Fibroblast of lung (primary cell): ENCODE data around the gene BTBD17. TPM values are rescaled to one million over a fixed set of nuclear protein-coding genes. Genes with fewer than 3 reads are reported as not detected.

ENCODE experiments used
- DNase-seq, 2 donors: peaks; one replicate each; pipeline versions ENCODE4 v3.0.0 to v3.0.0-alpha.2; 2010; ENCODE audit warnings: low read depth in 2 of 2
- H2AFZ ChIP-seq: 2 replicates; pipeline ENCODE4 v1.5.1; 2012; ENCODE audit warnings: low read length, control low read depth, inconsistent platforms
- H3K27ac ChIP-seq: 2 replicates; pipeline ENCODE4 v1.5.1; 2011; ENCODE audit warnings: low read length, control low read depth; ENCODE audit not compliant: insufficient read depth
- H3K27me3 ChIP-seq: 2 replicates; pipeline ENCODE4 v1.5.1; 2011; ENCODE audit warnings: mild to moderate bottlenecking, low read length; ENCODE audit not compliant: control insufficient read depth, insufficient read depth
- H3K36me3 ChIP-seq: 2 replicates; pipeline ENCODE4 v1.5.1; 2011; ENCODE audit warnings: low read length; ENCODE audit not compliant: control insufficient read depth, insufficient read depth
- H3K4me1 ChIP-seq: 2 replicates; pipeline ENCODE4 v1.5.1; 2011; ENCODE audit warnings: low read length; ENCODE audit not compliant: control insufficient read depth, insufficient read depth; ENCODE audit errors: extremely low read depth
- H3K4me2 ChIP-seq: 2 replicates; pipeline ENCODE4 v1.5.1; 2011; ENCODE audit warnings: low read length, control low read depth; ENCODE audit not compliant: insufficient read depth; ENCODE audit errors: extremely low read depth
- H3K4me3 ChIP-seq, 4 experiments: fragments of 200-600 bp in 1 of 4; sonication (generic) in 1 of 4; replicated peaks in 1 of 4; 2 replicates each; pipeline ENCODE4 v1.5.1; 2011 to 2016; ENCODE audit warnings: low read length in 4 of 4, low read depth in 3 of 4, mild to moderate bottlenecking in 3 of 4, control low read depth in 2 of 4, inconsistent platforms in 1 of 4, mixed read lengths in 1 of 4; ENCODE audit not compliant: insufficient read depth in 1 of 4; ENCODE audit errors: control extremely low read depth in 1 of 4
- H3K79me2 ChIP-seq: 2 replicates; pipeline ENCODE4 v1.5.1; 2012; ENCODE audit warnings: mild to moderate bottlenecking, low read length, inconsistent platforms; ENCODE audit not compliant: control insufficient read depth, insufficient read depth
- H3K9ac ChIP-seq: 2 replicates; pipeline ENCODE4 v1.5.1; 2011; ENCODE audit warnings: mild to moderate bottlenecking, low read length, control low read depth; ENCODE audit not compliant: insufficient read depth
- H3K9me3 ChIP-seq: 2 replicates; pipeline ENCODE4 v1.5.1; 2012; ENCODE audit warnings: low read depth, low read length; ENCODE audit not compliant: control insufficient read depth, insufficient read depth
- H4K20me1 ChIP-seq: 2 replicates; pipeline ENCODE4 v1.5.1; 2011; ENCODE audit warnings: low read length; ENCODE audit not compliant: control insufficient read depth, insufficient read depth; ENCODE audit errors: extremely low read depth
- EZH2 ChIP-seq: IDR thresholded peaks from 2 replicates; pipeline ENCODE4 v1.5.1; 2012; ENCODE audit warnings: low read length, control low read depth, mild to moderate bottlenecking; ENCODE audit errors: missing control alignments
- polyA plus RNA-seq, 2 donors: library from polyadenylated mRNA; depleted of rRNA in 1 of 2; stranded (reverse) in 1 of 2; unstranded in 1 of 2; fragments of >200 nt; gene quantifications; 2 replicates each; pipeline ENCODE4 v1.2.1, GENCODE V29; 2011 to 2012; ENCODE audit warnings: missing spikeins in 1 of 2
- total RNA-seq: library from RNA; depleted of rRNA; stranded (reverse); fragments of >200 nt; gene quantifications from 2 replicates; pipeline ENCODE4 v1.2.1, GENCODE V29; 2014
- TF ChIP-seq, protein P1 (sequence below), 2 donors: IDR thresholded peaks in 1 of 2; conservative IDR thresholded peaks in 1 of 2; 1 replicate in 1 of 2; 2 replicates in 1 of 2; pipeline ENCODE4 v1.5.1; 2011 to 2012; ENCODE audit warnings: low read length in 2 of 2, control low read depth in 1 of 2, inconsistent platforms in 1 of 2, low read depth in 1 of 2, mild to moderate bottlenecking in 1 of 2

The BTBD17 gene
- total and polyA plus RNA-seq, 2 donors (not counting 1 experiment from before 2014, with no cell fraction given), result under 0.01 TPM; not detected in 1

DNA sequence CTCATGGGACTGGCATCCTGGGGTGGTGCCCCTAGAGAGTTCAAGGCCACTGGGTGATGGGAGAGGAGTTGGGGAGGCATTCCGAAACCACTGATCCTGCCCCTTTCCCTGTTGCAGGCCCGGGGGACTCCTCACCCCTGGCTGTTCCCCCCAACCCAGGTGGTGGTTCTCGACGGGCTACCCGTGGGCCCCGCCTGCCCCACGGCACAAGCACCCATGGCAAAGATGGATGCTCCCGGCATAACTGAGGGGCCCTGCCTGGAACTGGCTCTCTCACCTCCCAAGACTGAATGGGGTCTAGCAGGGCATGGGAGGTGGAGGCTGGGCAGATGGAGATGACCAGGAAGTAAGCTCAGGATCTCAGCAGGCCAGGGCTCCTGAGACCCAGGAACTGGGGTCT, 6.6 kb downstream of the BTBD17 start:
- no peak overlapping the region for H3K4me3 ChIP-seq
- H3K79me2 ChIP-seq, result no peaks in the 10 kb centered on the region
- H3K9ac ChIP-seq, result no peak overlapping the region
- no peak overlapping the region for H3K27ac ChIP-seq
- DNase-seq, result no peak
- no peaks in the 10 kb centered on the region for H3K27me3 ChIP-seq
- no peaks in the 10 kb centered on the region for H4K20me1 ChIP-seq
- no peak overlapping the region for H2AFZ ChIP-seq
- H3K36me3 ChIP-seq, result no peaks in the 10 kb centered on the region
- no peak overlapping the region for H3K4me2 ChIP-seq
- H3K9me3 ChIP-seq, result no peaks in the 10 kb centered on the region
- H3K4me1 ChIP-seq, result no peaks in the 10 kb centered on the region
- TF ChIP-seq, protein P1, sequence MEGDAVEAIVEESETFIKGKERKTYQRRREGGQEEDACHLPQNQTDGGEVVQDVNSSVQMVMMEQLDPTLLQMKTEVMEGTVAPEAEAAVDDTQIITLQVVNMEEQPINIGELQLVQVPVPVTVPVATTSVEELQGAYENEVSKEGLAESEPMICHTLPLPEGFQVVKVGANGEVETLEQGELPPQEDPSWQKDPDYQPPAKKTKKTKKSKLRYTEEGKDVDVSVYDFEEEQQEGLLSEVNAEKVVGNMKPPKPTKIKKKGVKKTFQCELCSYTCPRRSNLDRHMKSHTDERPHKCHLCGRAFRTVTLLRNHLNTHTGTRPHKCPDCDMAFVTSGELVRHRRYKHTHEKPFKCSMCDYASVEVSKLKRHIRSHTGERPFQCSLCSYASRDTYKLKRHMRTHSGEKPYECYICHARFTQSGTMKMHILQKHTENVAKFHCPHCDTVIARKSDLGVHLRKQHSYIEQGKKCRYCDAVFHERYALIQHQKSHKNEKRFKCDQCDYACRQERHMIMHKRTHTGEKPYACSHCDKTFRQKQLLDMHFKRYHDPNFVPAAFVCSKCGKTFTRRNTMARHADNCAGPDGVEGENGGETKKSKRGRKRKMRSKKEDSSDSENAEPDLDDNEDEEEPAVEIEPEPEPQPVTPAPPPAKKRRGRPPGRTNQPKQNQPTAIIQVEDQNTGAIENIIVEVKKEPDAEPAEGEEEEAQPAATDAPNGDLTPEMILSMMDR (conservative IDR thresholded peaks at IDR 0.05 in 1 of 2, IDR thresholded peaks at IDR 0.05 in 1 of 2; ENCODE audit: low read depth in 1 of 2, low read length in 2 of 2), result no peak
- TF ChIP-seq EZH2, result no peak

DNA sequence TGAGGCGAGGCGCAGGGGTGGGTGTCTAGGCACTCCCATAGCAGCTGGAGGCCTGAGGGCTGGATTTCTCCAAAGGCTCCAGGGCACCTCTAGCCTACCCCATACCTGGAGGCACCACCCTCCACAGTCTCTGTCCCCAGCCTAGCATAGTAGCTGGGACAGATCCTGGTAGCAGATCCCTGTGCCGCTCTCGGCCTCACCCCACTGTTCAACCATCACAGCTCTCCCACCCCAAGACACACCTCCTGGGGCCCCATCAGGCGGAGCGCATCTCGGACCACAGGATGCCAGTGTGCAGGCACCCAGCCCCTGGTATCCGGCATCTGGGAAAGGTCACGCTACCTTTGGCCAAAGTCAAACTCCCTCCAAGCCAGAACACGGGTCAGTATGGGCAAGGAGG, 7.1 kb downstream of the BTBD17 start:
- TF ChIP-seq, protein P1 (conservative IDR thresholded peaks at IDR 0.05 in 1 of 2, IDR thresholded peaks at IDR 0.05 in 1 of 2; ENCODE audit: low read depth in 1 of 2, low read length in 2 of 2), result no peak
- TF ChIP-seq EZH2, result no peak
- no peak overlapping the region for H2AFZ ChIP-seq
- H3K79me2 ChIP-seq, result no peaks in the 10 kb centered on the region
- H3K4me2 ChIP-seq, result no peak overlapping the region
- H3K27ac ChIP-seq, result no peak overlapping the region
- no peaks in the 10 kb centered on the region for H3K36me3 ChIP-seq
- no peaks in the 10 kb centered on the region for H3K4me1 ChIP-seq
- no peaks in the 10 kb centered on the region for H4K20me1 ChIP-seq
- no peaks in the 10 kb centered on the region for H3K9me3 ChIP-seq
- H3K27me3 ChIP-seq, result no peaks in the 10 kb centered on the region
- H3K9ac ChIP-seq, result no peak overlapping the region
- H3K4me3 ChIP-seq, result no peak overlapping the region
- DNase-seq, result no peak

DNA sequence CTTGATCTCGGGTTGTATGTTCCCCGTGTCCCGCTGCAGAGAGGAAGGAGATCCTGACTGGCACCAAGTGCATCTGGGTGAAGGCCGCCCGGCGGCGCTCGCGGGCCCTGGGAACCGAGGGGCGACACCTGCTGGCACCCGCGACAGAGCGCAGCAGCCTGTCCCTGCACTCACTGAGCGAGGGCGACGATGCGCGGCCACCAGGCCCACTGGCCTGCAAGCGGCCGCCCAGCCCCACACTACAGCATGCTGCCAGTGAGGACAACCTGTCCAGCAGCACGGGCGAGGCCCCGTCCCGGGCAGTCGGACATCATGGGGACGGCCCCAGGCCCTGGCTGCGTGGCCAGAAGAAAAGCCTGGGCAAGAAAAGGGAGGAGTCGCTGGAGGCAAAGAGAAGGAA, 7.5 kb downstream of the BTBD17 start:
- no peaks in the 10 kb centered on the region for H3K9me3 ChIP-seq
- H3K4me3 ChIP-seq, result no peak overlapping the region
- H3K27me3 ChIP-seq, result no peaks in the 10 kb centered on the region
- H3K4me2 ChIP-seq, result no peak overlapping the region
- no peak overlapping the region for H3K9ac ChIP-seq
- no peaks in the 10 kb centered on the region for H3K4me1 ChIP-seq
- H2AFZ ChIP-seq, result no peak overlapping the region
- no peak overlapping the region for H3K27ac ChIP-seq
- TF ChIP-seq, protein P1 (conservative IDR thresholded peaks at IDR 0.05 in 1 of 2, IDR thresholded peaks at IDR 0.05 in 1 of 2; ENCODE audit: low read depth in 1 of 2, low read length in 2 of 2), result no peak
- no peak for TF ChIP-seq EZH2
- DNase-seq, result peak in 1 of 2 donors; percentile 7
- H3K36me3 ChIP-seq, result no peaks in the 10 kb centered on the region
- H3K79me2 ChIP-seq, result no peaks in the 10 kb centered on the region
- no peaks in the 10 kb centered on the region for H4K20me1 ChIP-seq
